ENCODE results near the gene LRRC26.

- no peak for TF ChIP-seq CTCF (IDR thresholded peaks at IDR 0.05)
- no peak for TF ChIP-seq TP53 (CRISPR knock-in tag; IDR thresholded peaks at IDR 0.05)
- TF ChIP-seq ETV6 (CRISPR knock-in tag; IDR thresholded peaks at IDR 0.05), result no peak
- no peak for TF ChIP-seq MLX (CRISPR knock-in tag; IDR thresholded peaks at IDR 0.05)
- TF ChIP-seq TEAD1 (CRISPR knock-in tag; IDR thresholded peaks at IDR 0.05), result no peak
- TF ChIP-seq AFF4 (CRISPR knock-in tag; IDR thresholded peaks at IDR 0.05; ENCODE audit: borderline replicate concordance), result no peak
- no peak for TF ChIP-seq ZNF671 (CRISPR knock-in tag; IDR thresholded peaks at IDR 0.05)
- TF ChIP-seq ZNF423 (CRISPR knock-in tag; IDR thresholded peaks at IDR 0.05), result no peak
- TF ChIP-seq PREB (CRISPR knock-in tag; IDR thresholded peaks at IDR 0.05; ENCODE audit: borderline replicate concordance), result no peak
- TF ChIP-seq CREB1 (CRISPR knock-in tag; IDR thresholded peaks at IDR 0.05), result no peak
- no peak for TF ChIP-seq MAX (CRISPR knock-in tag; IDR thresholded peaks at IDR 0.05)
Observed at GRCh38 chr9:137148661-137149060, 21.2 kb downstream of the LRRC26 start.
